ENCODE data around the gene ABI2. TPM values are rescaled to one million over a fixed set of nuclear protein-coding genes. Genes with fewer than 3 reads are reported as not detected.

ABI2 gene
- total RNA-seq, 6 donors from 2014 or later: 30.3 to 41.6 (median 35.5) TPM

GRCh38 chr2:203394519-203395227 lies 66.5 kb downstream of the ABI2 start:
- no peak for ATAC-seq (ENCODE audit: low FRiP score in 2 of 2)
- Histone ChIP-seq H3K9me3 (no peaks in the 10 kb centered on the region), H3K27me3 (no peaks in the 10 kb centered on the region), H3K27ac (no peak overlapping the region), H3K4me1 (no peaks in the 10 kb centered on the region), H3K36me3 (peaks cover 0 to 25% (median 2%) of the 10 kb centered on the region in 4 donors), H3K4me3 (no peak overlapping the region)
- no peak for TF ChIP-seq CTCF (IDR thresholded peaks at IDR 0.05)
- TF ChIP-seq POLR2A (IDR thresholded peaks at IDR 0.05): no peak
- no peak for TF ChIP-seq POLR2AphosphoS5 (IDR thresholded peaks at IDR 0.05)
- no peak for TF ChIP-seq EP300 (IDR thresholded peaks at IDR 0.05)
- 96 to 97% methylated on average over 9 of the region's 9 CpGs for WGBS, 2 donors
- no peak for DNase-seq

- WGBS, 2 donors: 93 to 94% methylated on average over 2 of the region's 2 CpGs
- H3K27ac ChIP-seq: no peak overlapping the region
- no peaks in the 10 kb centered on the region for H3K9me3 ChIP-seq
- peaks cover 0 to 24% (median 2%) of the 10 kb centered on the region in 4 donors for H3K36me3 ChIP-seq
- no peak for TF ChIP-seq EP300 (IDR thresholded peaks at IDR 0.05)
- no peak for TF ChIP-seq CTCF (IDR thresholded peaks at IDR 0.05)
- TF ChIP-seq POLR2AphosphoS5 (IDR thresholded peaks at IDR 0.05): no peak
- no peak for TF ChIP-seq POLR2A (IDR thresholded peaks at IDR 0.05)
- H3K4me1 ChIP-seq: no peaks in the 10 kb centered on the region
- no peaks in the 10 kb centered on the region for H3K27me3 ChIP-seq
- no peak overlapping the region for H3K4me3 ChIP-seq
- no peak for DNase-seq
- no peak for ATAC-seq (ENCODE audit: low FRiP score in 2 of 2)
Measured at GRCh38 chr2:203395858-203396257, 67.7 kb downstream of the ABI2 start.

GRCh38 chr2:203396667-203397066 lies 68.5 kb downstream of the ABI2 start:
- no peaks in the 10 kb centered on the region for H3K4me1 ChIP-seq
- peaks cover 0 to 22% (median 2%) of the 10 kb centered on the region in 4 donors for H3K36me3 ChIP-seq
- H3K27me3 ChIP-seq: no peaks in the 10 kb centered on the region
- TF ChIP-seq POLR2A (IDR thresholded peaks at IDR 0.05) (no peak), CTCF (IDR thresholded peaks at IDR 0.05) (no peak), POLR2AphosphoS5 (IDR thresholded peaks at IDR 0.05) (no peak), EP300 (IDR thresholded peaks at IDR 0.05) (no peak)
- ATAC-seq (ENCODE audit: low FRiP score in 2 of 2) (no peak), DNase-seq (no peak)
- no peaks in the 10 kb centered on the region for H3K9me3 ChIP-seq
- 31 to 55% methylated on average over 1 of the region's 1 CpG for WGBS, 2 donors
- H3K27ac ChIP-seq: no peak overlapping the region
- no peak overlapping the region for H3K4me3 ChIP-seq

GRCh38 chr2:203399031-203399430 lies 70.8 kb downstream of the ABI2 start:
- Histone ChIP-seq H3K27ac (no peak overlapping the region), H3K9me3 (no peaks in the 10 kb centered on the region), H3K36me3 (peaks cover 0 to 39% (median 4%) of the 10 kb centered on the region in 4 donors), H3K4me1 (no peaks in the 10 kb centered on the region), H3K27me3 (no peaks in the 10 kb centered on the region), H3K4me3 (no peak overlapping the region)
- WGBS, 2 donors: 100% methylated on average over 1 of the region's 1 CpG
- ATAC-seq (ENCODE audit: low FRiP score in 2 of 2) (no peak), DNase-seq (no peak)
- TF ChIP-seq POLR2A (IDR thresholded peaks at IDR 0.05) (no peak), POLR2AphosphoS5 (IDR thresholded peaks at IDR 0.05) (no peak), CTCF (IDR thresholded peaks at IDR 0.05) (no peak), EP300 (IDR thresholded peaks at IDR 0.05) (no peak)

Measured in upper lobe of left lung (tissue), 6 donors.